ENCODE measurements around the gene PRDM16. TPM values are rescaled to one million over a fixed set of nuclear protein-coding genes. Genes with fewer than 3 reads are reported as not detected.

Gene PRDM16
- polyA plus RNA-seq, 1 of the 3 experiments (the other 2 are of a cell fraction): not detected

DNA sequence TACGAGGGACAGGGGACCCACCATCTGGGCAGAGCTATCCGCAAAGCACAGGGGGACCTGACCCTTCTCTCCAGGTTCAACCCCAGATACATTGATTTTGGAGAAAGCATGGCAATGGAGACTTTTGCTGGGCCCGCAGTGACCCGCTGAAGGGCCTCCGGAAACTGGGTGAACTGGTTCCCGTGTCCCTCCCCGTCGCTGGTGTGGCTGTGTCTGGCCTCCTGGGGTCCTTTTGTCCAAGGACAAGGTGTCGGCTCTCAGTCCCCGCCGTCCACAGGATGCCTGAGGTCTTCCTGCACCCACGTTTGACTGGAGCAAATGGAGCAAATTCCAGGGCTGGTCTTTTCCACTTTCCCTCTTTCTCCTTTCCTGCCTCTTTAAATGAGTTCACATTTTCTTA, 176.3 kb downstream of the PRDM16 start:
- no peak for DNase-seq
- no peak overlapping the region for H3K4me3 ChIP-seq (ENCODE audit: low read depth in 2 of 2, low read length in 1 of 2)
- H4K20me1 ChIP-seq (ENCODE audit: insufficient read depth): no peaks in the 10 kb centered on the region
- H3K9me2 ChIP-seq: no peaks in the 10 kb centered on the region
- no peak overlapping the region for H2AFZ ChIP-seq (ENCODE audit: low read depth)
- TF ChIP-seq JUND (IDR thresholded peaks at IDR 0.05): no peak
- no peak for TF ChIP-seq FOXM1 (IDR thresholded peaks at IDR 0.05; ENCODE audit: low read depth)
- no peak for TF ChIP-seq MEF2A (IDR thresholded peaks at IDR 0.05; ENCODE audit: borderline replicate concordance, low read depth)
- TF ChIP-seq, protein P1, sequence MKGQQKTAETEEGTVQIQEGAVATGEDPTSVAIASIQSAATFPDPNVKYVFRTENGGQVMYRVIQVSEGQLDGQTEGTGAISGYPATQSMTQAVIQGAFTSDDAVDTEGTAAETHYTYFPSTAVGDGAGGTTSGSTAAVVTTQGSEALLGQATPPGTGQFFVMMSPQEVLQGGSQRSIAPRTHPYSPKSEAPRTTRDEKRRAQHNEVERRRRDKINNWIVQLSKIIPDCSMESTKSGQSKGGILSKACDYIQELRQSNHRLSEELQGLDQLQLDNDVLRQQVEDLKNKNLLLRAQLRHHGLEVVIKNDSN (IDR thresholded peaks at IDR 0.05; ENCODE audit: borderline replicate concordance, low read depth): no peak
- no peak for TF ChIP-seq TCF12 (IDR thresholded peaks at IDR 0.05)
- no peak for TF ChIP-seq CHD2 (IDR thresholded peaks at IDR 0.05; ENCODE audit: low read length, partially characterized antibody)
- no peak for TF ChIP-seq ZBTB33 (IDR thresholded peaks at IDR 0.05; ENCODE audit: borderline replicate concordance, low read depth)
- no peak for TF ChIP-seq PBX3 (IDR thresholded peaks at IDR 0.05)
- TF ChIP-seq SIN3A (IDR thresholded peaks at IDR 0.05; ENCODE audit: borderline replicate concordance, low read depth, low read length): no peak
- TF ChIP-seq RAD21 (IDR thresholded peaks at IDR 0.05; ENCODE audit: low read length): no peak
- TF ChIP-seq REST (IDR thresholded peaks at IDR 0.05; ENCODE audit: low read depth, low read length): no peak
- TF ChIP-seq MAX (IDR thresholded peaks at IDR 0.05; ENCODE audit: low read depth): no peak
- TF ChIP-seq FOXJ3 (CRISPR knock-in tag; IDR thresholded peaks at IDR 0.05): no peak
- TF ChIP-seq MXI1 (IDR thresholded peaks at IDR 0.05; ENCODE audit: low read depth, low read length): no peak
- 8% methylated on average over 7 of the region's 12 CpGs for WGBS (ENCODE audit: low lambda C conversion rate)
- H3K9ac ChIP-seq: no peak overlapping the region
- no peak overlapping the region for H3K4me2 ChIP-seq
- H3K9me3 ChIP-seq: no peaks in the 10 kb centered on the region
- H3K36me3 ChIP-seq (replicated peaks in 1 of 2; ENCODE audit: control insufficient read depth in 1 of 2, insufficient read depth in 2 of 2, low read length in 1 of 2): no peaks in the 10 kb centered on the region
- H3K27me3 ChIP-seq (ENCODE audit: insufficient read depth): peaks cover 17% of the 10 kb centered on the region; the same call in 1 of the 2 replicates
- no peaks in the 10 kb centered on the region for H3K79me2 ChIP-seq (ENCODE audit: insufficient read depth)
- no peaks in the 10 kb centered on the region for H3K4me1 ChIP-seq (ENCODE audit: control insufficient read depth in 1 of 2, insufficient read depth in 2 of 2, low read depth in 1 of 2, low read length in 1 of 2)
- CTCF ChIA-PET: no interaction called here
- H3K27ac ChIP-seq (ENCODE audit: low read depth in 2 of 2, low read length in 1 of 2): no peak overlapping the region
- POLR2A ChIA-PET: no interaction called here
- H3F3A ChIP-seq (replicated peaks; ENCODE audit: insufficient read depth): no peaks in the 10 kb centered on the region

Measured in SK-N-SH (cell line).